ENCODE measurements around the gene ALPK3. TPM values are rescaled to one million over a fixed set of nuclear protein-coding genes. Genes with fewer than 3 reads are reported as not detected.

Gene ALPK3
- total RNA-seq, 4 donors from 2014 or later, result 131 to 406 (median 305) TPM

DNA sequence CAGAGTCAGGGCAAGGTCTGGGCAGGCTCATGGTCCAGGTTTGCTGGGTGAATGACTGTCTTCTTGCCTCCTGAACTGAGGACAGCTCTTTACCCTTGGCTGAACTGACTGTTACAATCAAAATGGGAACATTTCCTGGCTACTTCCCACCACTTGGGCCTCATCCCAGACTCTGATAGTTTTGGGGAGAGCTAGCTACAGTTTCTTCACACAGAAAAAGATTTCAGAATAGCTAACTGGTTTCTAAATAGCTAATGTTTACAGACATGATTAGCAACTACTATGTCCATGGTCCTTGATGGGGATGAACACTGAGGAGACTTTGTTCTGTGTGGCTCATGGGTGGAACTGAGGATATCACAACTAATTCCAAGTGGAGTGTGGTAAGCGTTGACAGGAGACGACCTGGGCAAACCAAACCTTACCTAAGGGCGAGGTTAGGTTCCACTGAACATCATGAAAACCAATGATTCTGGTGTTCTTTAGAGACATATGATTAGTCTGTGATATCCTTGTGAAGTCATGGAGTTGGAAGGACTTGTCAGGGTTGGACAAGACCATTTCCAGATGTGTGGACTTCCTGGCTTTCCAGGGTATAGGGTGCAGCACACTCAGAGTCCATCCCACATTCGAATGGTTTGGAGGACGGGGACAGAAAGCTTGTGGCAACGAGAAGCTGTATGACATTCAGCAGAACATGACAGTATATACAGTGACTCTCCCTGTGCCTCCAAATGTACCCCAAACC, 7.3 kb downstream of the ALPK3 start:
- ATAC-seq (peak; percentile 25 to 39), DNase-seq (peak; percentile 56 to 80)
- intact Hi-C loops (cut with DNase I; ENCODE audit: low total_unique reads) (no loop called here), in situ Hi-C loops (cut with MboI; ENCODE audit: low sequenced_read_pairs in 4 of 4) (loop anchor here in 1 of 4 donors (5.0 kb wide), 1 partner anchor 53 kb away; no protein-coding TSS in a partner anchor)
- H3K4me1 ChIP-seq, result peaks cover 99% of the 10 kb centered on the region in 2 donors
- H3K36me3 ChIP-seq, result peaks cover 0 to 31% of the 10 kb centered on the region in 2 donors
- no peak overlapping the region for H3K4me3 ChIP-seq
- peak overlapping the region; percentile 94 to 99 (median 96) for H3K27ac ChIP-seq
- no peaks in the 10 kb centered on the region for H3K27me3 ChIP-seq
- no peak for TF ChIP-seq POLR2A (IDR thresholded peaks at IDR 0.05)
- TF ChIP-seq, protein P1, sequence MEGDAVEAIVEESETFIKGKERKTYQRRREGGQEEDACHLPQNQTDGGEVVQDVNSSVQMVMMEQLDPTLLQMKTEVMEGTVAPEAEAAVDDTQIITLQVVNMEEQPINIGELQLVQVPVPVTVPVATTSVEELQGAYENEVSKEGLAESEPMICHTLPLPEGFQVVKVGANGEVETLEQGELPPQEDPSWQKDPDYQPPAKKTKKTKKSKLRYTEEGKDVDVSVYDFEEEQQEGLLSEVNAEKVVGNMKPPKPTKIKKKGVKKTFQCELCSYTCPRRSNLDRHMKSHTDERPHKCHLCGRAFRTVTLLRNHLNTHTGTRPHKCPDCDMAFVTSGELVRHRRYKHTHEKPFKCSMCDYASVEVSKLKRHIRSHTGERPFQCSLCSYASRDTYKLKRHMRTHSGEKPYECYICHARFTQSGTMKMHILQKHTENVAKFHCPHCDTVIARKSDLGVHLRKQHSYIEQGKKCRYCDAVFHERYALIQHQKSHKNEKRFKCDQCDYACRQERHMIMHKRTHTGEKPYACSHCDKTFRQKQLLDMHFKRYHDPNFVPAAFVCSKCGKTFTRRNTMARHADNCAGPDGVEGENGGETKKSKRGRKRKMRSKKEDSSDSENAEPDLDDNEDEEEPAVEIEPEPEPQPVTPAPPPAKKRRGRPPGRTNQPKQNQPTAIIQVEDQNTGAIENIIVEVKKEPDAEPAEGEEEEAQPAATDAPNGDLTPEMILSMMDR (IDR thresholded peaks at IDR 0.05 in 4 of 5, conservative IDR thresholded peaks at IDR 0.05 in 1 of 5), result no peak
- no peaks in the 10 kb centered on the region for H3K9me3 ChIP-seq

DNA sequence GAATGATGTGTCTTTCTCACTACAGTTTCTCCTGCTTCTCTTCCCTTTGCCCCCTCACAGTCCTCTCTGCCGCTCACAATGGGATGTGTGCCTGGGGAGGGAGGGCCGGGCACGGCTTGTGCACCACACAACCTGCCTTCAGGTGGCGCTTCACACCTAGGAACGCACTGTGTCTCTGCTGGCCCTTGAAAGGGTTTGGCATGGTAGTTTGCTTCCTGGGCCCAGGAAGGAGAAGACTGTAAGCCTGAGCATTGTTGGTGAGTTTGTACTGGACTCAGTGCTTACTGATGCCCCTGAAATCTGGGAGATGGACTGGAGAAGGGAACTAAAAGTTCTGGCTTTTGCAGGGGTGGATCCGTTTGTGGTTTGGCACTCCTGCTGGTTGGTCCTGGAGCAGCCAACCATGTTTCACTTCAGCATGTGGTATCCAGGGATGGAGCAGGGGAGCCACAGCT, 9.2 kb downstream of the ALPK3 start:
- peak; percentile 75 to 82 for DNase-seq
- no peaks in the 10 kb centered on the region for H3K27me3 ChIP-seq
- intact Hi-C loops (cut with DNase I; ENCODE audit: low total_unique reads), result no loop called here
- peak overlapping the region; percentile 94 to 99 (median 96) for H3K27ac ChIP-seq
- TF ChIP-seq, protein P1 (IDR thresholded peaks at IDR 0.05 in 4 of 5, conservative IDR thresholded peaks at IDR 0.05 in 1 of 5), result peak in 4 of 5 experiments; percentile 35 to 42 (median 38)
- TF ChIP-seq POLR2A (IDR thresholded peaks at IDR 0.05), result peak; percentile 54 to 56
- H3K9me3 ChIP-seq, result no peaks in the 10 kb centered on the region
- peak; percentile 32 to 41 for ATAC-seq
- in situ Hi-C loops (cut with MboI; ENCODE audit: low sequenced_read_pairs in 4 of 4), result loop anchor here in 1 of 4 donors (5.0 kb wide), 1 partner anchor 51 kb away; no protein-coding TSS in a partner anchor
- no peak overlapping the region for H3K4me3 ChIP-seq
- H3K4me1 ChIP-seq, result peaks cover 99% of the 10 kb centered on the region in 2 donors
- H3K36me3 ChIP-seq, result peaks cover 0 to 29% of the 10 kb centered on the region in 2 donors

DNA sequence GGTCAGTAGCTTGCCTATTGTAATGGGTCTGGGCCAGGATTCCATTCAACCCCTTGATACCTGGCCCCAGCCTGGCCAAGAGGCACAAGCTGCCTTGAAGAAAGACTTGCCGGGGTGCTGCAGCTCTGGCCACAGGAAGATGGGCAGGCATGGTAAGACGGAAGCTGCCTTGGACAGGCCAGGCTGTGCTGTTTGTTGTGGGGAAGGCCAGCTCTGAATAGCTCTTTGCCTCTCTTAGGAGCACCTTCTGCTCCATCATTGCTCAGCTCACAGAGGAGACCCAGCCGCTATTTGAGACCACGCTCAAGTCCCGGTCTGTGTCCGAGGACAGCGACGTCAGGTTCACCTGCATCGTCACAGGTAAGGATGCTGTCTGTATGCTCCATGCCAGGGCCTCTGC, 10.1 kb downstream of the ALPK3 start:
- H3K9me3 ChIP-seq, result no peaks in the 10 kb centered on the region
- peak overlapping the region; percentile 94 to 99 (median 96) for H3K27ac ChIP-seq
- intact Hi-C loops (cut with DNase I; ENCODE audit: low total_unique reads) (no loop called here), in situ Hi-C loops (cut with MboI; ENCODE audit: low sequenced_read_pairs in 4 of 4) (loop anchor here in 1 of 4 donors (5.0 kb wide), 1 partner anchor 50 kb away; no protein-coding TSS in a partner anchor)
- peaks cover 0 to 20% of the 10 kb centered on the region in 2 donors for H3K36me3 ChIP-seq
- TF ChIP-seq, protein P1 (IDR thresholded peaks at IDR 0.05 in 4 of 5, conservative IDR thresholded peaks at IDR 0.05 in 1 of 5), result no peak
- no peak for TF ChIP-seq POLR2A (IDR thresholded peaks at IDR 0.05)
- no peak overlapping the region for H3K4me3 ChIP-seq
- ATAC-seq (no peak), DNase-seq (no peak)
- peaks cover 99% of the 10 kb centered on the region in 2 donors for H3K4me1 ChIP-seq
- H3K27me3 ChIP-seq, result no peaks in the 10 kb centered on the region

DNA sequence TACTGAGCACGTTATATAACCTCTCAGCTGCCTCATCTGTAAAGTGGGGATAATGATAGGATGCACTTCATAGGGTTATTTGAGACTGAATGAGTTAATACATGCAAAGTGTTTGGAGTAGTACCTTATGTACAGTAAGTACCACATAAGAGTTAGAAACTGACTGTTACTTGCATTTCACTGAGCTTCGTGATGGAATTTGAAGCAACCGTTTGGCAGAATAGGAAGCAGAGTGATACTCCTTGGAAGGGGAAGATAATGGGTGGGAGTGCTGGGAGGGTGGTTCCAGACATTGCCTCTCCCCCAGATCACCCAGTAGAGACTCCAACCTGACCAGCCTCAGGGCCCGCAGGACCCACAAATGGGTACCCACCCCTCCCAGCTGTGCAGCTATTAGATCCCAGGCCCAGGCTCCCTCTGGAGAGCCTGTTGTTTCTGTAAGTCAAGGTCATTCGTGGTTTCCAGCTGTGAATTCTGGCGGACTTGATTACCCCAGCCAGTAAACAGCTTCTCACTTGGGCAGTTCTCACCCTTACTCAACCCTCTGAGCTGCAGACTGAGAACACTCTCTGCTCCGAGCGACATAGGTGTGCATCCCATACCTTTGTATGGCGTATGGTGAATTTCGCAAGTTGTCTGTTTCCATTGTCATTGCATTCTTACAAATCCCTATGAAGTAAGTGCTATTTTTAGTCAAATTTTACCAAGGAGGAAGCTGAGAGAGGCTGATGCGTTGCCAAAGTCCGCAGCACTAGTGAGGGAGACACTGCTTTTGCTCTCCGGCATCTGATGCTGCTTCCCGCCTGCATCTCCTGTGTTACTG, 11.1 kb downstream of the ALPK3 start:
- intact Hi-C loops (cut with DNase I; ENCODE audit: low total_unique reads), result loop anchor here (2.0 kb wide), 1 partner anchor 15 kb away; no protein-coding TSS in a partner anchor
- ATAC-seq (peak; percentile 43 to 48), DNase-seq (peak; percentile 81 to 82)
- H3K4me3 ChIP-seq, result peak overlapping the region in 1 of 4 donors; percentile 20
- in situ Hi-C loops (cut with MboI; ENCODE audit: low sequenced_read_pairs in 4 of 4), result loop anchor here in 1 of 4 donors (5.0 kb wide), 1 partner anchor 49 kb away; no protein-coding TSS in a partner anchor
- no peaks in the 10 kb centered on the region for H3K9me3 ChIP-seq
- H3K36me3 ChIP-seq, result peaks cover 0 to 20% of the 10 kb centered on the region in 2 donors
- H3K27ac ChIP-seq, result peak overlapping the region; percentile 94 to 99 (median 96)
- peaks cover 97 to 98% of the 10 kb centered on the region in 2 donors for H3K4me1 ChIP-seq
- H3K27me3 ChIP-seq, result no peaks in the 10 kb centered on the region
- TF ChIP-seq, protein P1 (IDR thresholded peaks at IDR 0.05 in 4 of 5, conservative IDR thresholded peaks at IDR 0.05 in 1 of 5), result no peak
- TF ChIP-seq POLR2A (IDR thresholded peaks at IDR 0.05), result peak; percentile 74 to 87
